Glomerular visceral epithelial cell (primary cell): ENCODE results near the gene KLHL9.

Experiments
- DNase-seq: peaks from one replicate; pipeline ENCODE4 v3.0.0-alpha.2; 2016; ENCODE audit errors: extremely low spot score

KLHL9 gene

DNA sequence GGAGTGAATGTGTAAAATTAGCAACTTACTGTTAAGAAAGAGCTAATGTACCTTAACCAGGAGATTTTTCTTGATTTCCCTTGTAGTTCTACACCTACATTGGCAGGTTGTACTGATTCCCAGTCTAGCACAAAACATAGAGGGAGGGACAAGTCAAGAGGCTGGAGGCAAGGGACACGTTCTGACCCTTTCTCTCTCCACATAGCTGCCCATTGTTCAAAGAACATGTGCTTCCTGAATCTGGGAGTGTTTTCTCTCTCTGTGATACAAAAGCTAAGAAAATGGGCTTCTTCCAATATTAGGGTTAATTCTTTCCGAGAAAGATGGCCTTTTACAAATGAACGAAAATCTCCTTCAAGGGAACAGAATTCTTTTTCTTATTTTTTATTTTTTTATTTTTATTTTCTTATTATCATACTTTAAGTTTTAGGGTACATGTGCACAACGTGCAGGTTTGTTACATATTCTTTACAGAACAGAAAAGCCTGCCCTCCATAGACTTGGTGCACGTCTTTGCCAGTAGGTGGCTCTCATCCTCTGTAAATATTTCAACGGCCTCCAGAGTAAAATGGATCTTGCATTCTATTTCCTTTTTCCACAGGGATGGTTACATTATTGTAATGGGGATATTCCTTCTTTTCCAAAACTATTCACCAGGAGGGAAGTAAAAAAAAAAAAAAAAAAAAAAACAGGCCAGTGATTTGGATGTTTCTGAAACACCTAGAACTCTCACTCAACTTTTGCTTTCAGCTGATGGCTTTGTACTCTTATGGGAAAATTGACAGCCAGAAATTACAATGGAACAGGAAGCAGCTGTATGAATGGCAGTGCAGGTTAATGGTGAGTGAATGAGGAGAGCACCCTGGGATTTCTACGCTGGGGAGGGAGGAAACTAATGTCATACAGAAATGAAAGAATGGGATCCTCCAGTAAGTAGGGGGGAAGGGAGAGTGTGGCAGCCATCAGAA, 17.0 kb downstream of the KLHL9 start:
- peak; percentile 48 for DNase-seq

DNA sequence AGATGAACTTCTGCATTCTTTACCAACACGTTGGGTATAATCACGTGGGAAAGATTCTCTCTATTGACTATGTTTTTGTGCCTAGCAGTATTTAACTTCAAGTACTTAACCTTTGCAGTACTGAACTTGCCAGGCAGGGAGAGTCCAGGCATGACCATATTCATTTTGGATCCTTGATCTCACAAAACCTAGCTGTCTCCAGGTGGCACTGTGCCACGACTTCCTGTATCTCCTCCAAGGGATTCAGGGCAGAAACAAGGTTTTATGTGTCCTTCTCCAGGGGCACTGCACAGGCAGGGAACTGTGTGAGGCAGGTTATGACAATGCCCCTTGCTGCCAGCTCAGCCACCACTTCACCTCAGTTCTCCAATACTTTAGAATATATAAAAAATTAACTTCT, 18.3 kb downstream of the KLHL9 start:
- no peak for DNase-seq

DNA sequence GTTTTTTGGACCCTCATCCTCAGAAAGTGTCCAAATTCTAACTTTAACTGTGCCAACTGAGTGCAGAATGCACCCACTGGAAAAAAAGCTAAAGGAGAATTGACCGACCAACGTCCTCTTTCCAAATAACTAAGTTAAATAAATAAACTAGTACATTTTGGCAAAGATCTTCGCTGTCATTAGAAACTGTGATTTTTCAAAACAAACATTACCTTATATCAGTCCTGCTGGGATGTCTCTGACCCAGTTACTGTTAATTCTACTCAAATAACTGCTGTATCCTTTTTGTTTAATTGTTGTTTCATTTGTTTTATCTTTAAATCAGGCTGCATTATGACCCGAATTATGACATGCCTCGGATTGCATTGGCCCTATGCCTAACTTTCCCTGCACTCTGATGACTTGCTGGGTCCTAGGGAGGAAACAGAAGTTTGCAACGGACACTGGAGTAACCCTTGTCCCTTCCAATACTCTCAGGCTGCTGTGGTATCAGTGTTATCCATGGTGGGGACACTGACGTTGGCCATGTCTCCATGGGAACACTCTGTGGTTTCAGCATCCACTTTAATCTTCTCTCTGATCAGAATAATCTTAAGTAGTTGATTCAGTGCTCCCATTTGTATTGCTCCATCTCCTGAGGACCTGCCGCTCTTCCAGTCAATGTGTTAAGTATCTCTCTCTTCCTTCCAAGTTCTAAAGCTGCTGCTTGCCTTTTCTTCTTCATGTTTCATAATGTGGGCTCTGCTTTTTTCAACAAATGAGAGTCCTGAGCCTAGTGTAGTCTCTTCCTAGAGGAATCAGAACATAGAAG, 19.0 kb downstream of the KLHL9 start:
- no peak for DNase-seq

DNA sequence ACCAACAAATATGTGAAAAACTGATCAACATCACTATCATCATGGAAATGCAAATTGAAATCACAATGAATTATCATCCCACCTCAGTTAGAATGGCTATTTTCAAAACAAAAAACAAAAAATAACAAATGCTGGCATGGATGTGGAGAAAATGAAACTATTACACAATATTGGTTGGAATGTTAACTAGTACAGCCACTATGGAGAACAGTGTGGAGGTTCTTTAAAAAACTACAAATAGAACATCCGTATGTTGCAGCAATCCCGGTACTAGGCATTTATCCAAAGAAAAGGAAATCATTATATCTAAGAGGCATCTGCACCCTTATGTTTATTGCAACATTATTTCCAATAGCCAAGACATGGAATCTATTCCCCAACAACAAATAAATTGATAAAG, 21.1 kb downstream of the KLHL9 start:
- DNase-seq: no peak

DNA sequence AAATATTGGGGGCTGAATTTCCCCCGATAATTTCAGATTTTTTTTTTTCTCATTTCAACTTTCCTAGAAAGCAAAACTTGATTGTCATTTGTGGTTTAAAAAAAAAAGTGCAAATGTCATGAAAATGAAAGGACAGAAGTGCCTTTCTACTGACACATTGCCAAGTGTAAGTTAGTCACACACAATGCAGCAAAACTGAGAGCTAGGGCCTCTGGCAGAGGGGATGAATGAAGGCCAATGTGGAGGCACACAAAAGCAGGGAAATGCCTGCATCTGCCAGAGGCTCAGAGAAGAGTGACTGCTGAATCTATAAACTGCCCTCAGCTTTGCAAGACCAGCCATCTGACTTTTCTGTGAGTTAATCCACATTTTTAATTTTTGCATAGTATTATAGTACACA, 23.3 kb downstream of the KLHL9 start:
- DNase-seq: no peak

DNA sequence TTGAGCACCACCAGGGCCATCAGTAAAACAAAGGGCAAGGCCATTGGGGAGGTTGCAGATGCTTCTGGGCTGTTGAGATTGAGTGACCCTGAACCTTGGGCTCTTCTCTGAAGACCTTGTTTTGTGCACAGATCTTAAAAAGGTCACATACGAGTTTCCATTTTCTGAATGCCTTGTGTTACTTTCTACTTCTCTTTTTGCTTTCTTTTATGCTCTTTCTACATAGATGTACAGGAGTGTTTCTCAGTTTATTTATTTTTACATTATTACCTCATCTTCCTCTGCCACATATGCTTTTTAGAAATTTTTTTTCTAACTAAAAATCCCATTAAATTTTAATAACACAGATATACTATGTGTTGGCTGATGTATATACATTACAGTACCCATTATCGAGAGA, 30.0 kb downstream of the KLHL9 start, which contains the start of gene IFNA5:
Gene IFNA5 (minus strand): TSS at position 101 of the 400 bp plus-strand sequence. CDS start 57 bp downstream, at position 44.
- no peak for DNase-seq

DNA sequence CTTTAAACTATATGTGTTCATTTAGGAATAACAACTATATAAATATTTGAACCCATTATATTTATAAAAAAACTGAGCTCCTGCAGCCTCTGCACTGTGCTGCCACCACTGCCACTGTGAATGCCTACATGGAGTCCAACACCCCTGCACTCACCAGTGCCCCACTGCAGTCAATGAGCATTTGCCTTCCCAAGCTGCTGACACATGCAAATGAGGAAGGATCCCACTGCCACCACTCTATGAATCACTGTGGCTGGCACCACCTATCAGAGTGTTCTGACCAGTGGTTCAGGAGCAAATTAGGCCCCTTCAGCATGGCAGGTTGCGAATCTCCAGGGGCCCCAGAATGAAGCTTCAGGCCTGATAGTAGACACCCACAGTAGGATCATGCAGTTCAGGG, 39.2 kb downstream of the KLHL9 start:
- no peak for DNase-seq

DNA sequence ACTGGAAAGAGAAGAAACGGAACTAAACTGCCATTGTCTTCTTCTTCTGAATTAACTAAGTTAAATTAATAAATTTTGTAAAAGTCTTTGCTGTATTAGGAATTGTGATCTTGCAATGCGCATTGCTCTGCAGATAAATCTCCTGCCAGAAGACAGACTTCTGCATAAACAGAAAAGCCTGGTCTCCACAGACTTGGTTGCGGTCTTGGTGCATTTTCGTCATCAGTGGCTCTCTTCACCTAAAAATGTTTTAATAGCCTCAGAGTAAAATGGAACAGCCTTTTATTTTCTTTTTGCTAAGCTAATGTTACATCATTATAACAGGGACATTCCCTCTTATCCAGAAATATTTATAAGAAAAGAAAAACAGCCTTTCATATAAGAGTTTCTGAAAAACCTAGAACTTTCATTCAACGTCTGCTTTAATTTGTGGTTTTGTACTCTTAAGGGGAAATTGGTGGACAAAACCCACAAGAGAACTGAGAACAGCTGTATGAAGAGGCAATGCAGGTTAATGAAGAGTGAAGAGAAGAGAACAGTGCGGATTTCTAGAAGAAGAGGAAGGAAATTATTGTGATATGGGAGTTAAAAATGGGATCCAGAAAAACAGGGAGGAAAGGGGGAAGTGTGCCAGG, 40.2 kb downstream of the KLHL9 start:
- DNase-seq: no peak

DNA sequence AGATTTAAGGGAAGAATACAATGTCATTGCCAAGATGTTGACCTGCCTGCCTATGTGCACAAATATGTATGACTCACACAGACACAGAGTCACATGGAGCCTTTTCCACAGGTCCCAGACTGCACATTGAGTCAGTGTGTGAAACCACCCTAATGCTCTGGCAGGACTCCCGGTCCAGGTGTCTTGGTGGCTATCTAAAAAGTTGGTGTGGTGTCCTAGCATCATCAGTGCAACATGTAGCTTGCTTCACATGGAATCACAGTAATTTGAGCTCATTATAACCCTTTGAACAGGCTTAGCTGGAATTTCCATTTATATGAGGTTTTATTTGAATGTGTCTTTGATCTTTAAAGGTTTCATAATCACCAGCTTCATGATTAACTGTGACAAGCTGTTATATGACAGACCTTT, 40.8 kb downstream of the KLHL9 start:
- peak; percentile 66 for DNase-seq

DNA sequence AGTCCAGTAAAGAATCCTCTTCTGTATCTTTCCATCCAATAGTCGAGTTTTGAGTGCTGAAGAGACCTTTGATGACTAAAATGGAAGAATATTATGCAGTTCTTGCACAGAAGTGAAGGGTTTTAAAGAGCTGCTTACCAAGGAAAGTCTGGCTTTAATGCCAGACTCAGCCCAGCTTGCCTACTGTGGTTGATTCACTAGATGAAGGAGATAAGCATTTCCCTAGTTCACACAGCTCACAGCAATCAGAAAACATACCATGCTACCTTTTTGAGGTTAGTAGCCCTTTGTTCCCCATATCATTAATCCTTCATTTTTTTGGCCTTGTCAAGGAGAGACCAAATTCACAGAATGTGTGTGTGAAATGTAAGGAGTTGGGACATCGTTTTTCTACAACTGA, 45.4 kb downstream of the KLHL9 start:
- no peak for DNase-seq

DNA sequence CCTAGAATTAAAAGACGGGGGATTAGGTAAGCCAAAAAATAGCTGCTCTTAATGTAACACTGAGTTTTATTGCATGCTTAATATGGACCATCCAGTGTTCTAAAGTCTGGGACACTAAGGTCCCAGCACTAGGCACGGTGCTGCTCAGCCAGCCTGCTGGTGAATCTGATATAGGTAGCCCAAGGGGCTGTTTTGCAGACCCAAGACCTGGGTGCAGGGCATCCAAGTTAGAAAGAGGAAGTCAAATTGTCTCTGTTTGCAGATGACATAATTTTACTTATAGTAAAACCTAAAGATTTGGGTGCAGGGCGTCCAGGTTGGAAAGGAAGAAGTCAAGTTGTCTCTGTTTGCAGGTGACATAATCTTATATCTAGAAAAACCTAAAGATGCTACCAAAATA, 47.9 kb downstream of the KLHL9 start:
- no peak for DNase-seq

DNA sequence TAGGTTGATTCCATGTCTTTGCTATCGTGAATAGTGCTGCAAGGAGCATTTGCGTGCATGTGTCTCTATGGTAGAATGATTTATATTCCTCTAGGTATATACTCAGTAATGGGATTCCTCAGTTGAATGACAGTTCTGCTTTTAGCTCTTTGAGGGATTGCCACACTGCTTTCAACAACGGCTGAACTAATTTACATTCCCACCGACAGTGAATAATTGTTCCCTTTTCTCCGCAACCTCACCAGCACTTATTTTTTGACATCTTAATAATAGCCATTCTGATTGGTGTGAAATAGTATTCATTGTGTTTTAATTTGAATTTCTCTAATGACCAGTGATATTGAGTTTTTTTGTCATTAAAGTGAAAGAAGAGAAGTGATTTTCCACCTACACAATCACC, 48.5 kb downstream of the KLHL9 start:
- no peak for DNase-seq

DNA sequence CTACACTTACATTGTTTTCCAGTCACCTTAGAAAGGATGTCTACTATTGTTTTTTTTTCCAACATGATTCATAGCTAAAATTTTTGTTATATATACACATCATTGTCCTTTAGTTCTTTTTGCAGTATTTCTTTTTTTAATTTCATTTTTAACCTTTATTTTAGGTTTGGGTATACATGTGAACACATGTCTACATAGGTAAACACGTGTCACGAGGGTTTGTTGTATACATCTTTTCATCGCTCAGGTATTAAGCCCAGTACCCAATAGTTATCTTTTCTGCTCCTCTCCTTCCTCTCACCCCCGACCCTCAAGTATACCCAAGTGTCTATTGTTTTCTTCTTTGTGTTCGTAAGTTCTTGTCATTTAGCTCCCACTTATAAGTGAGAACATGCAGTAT, 49.1 kb downstream of the KLHL9 start:
- DNase-seq: no peak

DNA sequence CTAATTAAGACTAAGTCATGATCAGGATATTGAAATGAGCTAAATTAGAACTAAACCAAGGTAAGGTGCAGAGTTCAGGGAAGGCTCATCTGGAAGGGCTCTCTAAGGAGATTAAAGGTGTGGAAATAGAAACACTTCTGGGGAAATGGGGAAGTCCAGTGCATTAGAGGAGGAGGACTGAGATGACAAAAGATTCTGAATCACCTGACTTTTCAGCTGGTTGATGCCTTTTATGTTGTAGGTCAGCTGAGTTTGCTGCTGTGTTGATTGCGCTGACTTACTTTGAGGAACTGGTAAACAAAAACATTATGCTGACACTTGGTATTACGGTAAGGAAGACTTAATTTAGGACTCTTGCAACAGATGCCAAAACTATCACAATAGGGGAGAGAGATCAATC, 53.9 kb downstream of the KLHL9 start:
- DNase-seq: no peak
